ENCODE data around the gene PITPNC1. TPM values are rescaled to one million over a fixed set of nuclear protein-coding genes. Genes with fewer than 3 reads are reported as not detected.

PITPNC1 gene
- polyA plus RNA-seq, 1 donor from 2014 or later, result 18.8 TPM

DNA sequence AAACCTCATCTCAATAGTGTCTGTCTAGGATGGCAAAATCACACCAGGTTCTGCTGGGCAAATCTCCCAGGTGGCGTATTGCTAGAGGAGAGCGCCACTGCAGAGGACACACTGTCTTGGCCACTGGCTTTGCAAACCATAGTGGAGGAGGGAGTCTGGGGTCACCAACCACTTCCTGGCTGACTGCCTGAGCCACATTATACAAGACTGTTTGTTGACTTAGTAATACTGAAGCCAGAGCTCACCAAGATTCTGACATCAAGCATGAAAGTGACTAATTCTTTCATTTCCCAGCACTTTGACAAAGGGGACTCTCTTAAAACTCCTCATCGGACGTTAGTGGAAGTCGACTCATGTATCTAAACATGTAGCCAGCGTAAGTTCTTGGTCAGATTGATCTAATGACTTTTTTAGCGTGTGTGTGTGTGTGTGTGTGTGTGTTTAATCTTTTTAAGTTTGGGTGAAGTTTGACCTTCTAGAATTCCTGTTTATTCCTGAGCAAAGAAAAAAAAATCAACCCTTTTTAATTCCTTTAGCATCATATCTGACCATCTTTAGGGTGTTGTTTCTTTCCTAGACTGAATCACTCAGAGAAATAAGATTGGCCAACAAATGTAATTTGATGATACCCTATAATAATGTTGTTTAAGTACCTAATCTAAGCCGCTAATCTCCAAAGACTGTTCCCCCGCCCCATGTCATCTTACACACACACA is 13.7 kb downstream of the PITPNC1 start:
- no peak overlapping the region for H3K9ac ChIP-seq (ENCODE audit: low read length)
- H3K4me2 ChIP-seq (ENCODE audit: low read length), result no peak overlapping the region
- H3K27me3 ChIP-seq (ENCODE audit: insufficient read depth, low read depth, low read length), result no peaks in the 10 kb centered on the region
- H3F3A ChIP-seq (ENCODE audit: insufficient read depth, low read length, poor library complexity, severe bottlenecking), result no peaks in the 10 kb centered on the region
- H3K79me2 ChIP-seq (replicated peaks; ENCODE audit: insufficient read depth, low read length), result peaks cover 7% of the 10 kb centered on the region
- H3K9me3 ChIP-seq (ENCODE audit: low read length), result no peaks in the 10 kb centered on the region
- H3K9me2 ChIP-seq (ENCODE audit: insufficient read depth, low read length), result no peaks in the 10 kb centered on the region
- H4K20me1 ChIP-seq (ENCODE audit: insufficient read depth), result no peaks in the 10 kb centered on the region
- H2AFZ ChIP-seq (ENCODE audit: low read depth, low read length), result no peak overlapping the region
- H3K4me3 ChIP-seq (ENCODE audit: low read length), result no peak overlapping the region
- H3K27ac ChIP-seq (ENCODE audit: low read length), result no peak overlapping the region
- H3K36me3 ChIP-seq (ENCODE audit: insufficient read depth, low read length), result no peaks in the 10 kb centered on the region
- TF ChIP-seq, protein P1, sequence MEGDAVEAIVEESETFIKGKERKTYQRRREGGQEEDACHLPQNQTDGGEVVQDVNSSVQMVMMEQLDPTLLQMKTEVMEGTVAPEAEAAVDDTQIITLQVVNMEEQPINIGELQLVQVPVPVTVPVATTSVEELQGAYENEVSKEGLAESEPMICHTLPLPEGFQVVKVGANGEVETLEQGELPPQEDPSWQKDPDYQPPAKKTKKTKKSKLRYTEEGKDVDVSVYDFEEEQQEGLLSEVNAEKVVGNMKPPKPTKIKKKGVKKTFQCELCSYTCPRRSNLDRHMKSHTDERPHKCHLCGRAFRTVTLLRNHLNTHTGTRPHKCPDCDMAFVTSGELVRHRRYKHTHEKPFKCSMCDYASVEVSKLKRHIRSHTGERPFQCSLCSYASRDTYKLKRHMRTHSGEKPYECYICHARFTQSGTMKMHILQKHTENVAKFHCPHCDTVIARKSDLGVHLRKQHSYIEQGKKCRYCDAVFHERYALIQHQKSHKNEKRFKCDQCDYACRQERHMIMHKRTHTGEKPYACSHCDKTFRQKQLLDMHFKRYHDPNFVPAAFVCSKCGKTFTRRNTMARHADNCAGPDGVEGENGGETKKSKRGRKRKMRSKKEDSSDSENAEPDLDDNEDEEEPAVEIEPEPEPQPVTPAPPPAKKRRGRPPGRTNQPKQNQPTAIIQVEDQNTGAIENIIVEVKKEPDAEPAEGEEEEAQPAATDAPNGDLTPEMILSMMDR (IDR thresholded peaks at IDR 0.05; ENCODE audit: poor library complexity, severe bottlenecking), result no peak
- TF ChIP-seq, protein P2, sequence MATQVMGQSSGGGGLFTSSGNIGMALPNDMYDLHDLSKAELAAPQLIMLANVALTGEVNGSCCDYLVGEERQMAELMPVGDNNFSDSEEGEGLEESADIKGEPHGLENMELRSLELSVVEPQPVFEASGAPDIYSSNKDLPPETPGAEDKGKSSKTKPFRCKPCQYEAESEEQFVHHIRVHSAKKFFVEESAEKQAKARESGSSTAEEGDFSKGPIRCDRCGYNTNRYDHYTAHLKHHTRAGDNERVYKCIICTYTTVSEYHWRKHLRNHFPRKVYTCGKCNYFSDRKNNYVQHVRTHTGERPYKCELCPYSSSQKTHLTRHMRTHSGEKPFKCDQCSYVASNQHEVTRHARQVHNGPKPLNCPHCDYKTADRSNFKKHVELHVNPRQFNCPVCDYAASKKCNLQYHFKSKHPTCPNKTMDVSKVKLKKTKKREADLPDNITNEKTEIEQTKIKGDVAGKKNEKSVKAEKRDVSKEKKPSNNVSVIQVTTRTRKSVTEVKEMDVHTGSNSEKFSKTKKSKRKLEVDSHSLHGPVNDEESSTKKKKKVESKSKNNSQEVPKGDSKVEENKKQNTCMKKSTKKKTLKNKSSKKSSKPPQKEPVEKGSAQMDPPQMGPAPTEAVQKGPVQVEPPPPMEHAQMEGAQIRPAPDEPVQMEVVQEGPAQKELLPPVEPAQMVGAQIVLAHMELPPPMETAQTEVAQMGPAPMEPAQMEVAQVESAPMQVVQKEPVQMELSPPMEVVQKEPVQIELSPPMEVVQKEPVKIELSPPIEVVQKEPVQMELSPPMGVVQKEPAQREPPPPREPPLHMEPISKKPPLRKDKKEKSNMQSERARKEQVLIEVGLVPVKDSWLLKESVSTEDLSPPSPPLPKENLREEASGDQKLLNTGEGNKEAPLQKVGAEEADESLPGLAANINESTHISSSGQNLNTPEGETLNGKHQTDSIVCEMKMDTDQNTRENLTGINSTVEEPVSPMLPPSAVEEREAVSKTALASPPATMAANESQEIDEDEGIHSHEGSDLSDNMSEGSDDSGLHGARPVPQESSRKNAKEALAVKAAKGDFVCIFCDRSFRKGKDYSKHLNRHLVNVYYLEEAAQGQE (IDR thresholded peaks at IDR 0.05; ENCODE audit: borderline replicate concordance), result no peak
- TF ChIP-seq EZH2 (IDR thresholded peaks at IDR 0.05; ENCODE audit: borderline replicate concordance, insufficient read depth, low read length, poor library complexity, severe bottlenecking), result no peak
- TF ChIP-seq TAF1 (IDR thresholded peaks at IDR 0.05; ENCODE audit: low read depth), result no peak

DNA sequence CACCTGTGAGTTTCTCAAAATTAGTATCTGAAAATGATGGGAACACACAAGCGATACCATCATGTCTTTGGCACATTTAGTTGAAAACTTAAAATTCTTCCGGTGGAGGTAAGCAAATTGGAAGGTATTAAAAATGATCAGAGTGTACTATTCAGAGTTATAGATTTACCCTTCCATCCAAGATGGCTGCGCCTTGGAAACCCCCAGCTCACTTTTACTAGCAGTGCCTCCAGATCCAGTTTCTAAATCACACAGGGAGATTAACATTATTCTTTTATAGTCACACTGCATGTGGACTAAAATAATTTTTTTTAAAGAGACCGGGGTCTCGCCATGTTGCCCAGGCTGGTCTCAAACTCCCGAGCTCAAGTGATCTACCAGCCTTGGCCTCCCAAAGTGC is 15.0 kb downstream of the PITPNC1 start:
- no peak overlapping the region for H3K9ac ChIP-seq (ENCODE audit: low read length)
- no peaks in the 10 kb centered on the region for H3K9me3 ChIP-seq (ENCODE audit: low read length)
- H2AFZ ChIP-seq (ENCODE audit: low read depth, low read length), result no peak overlapping the region
- no peaks in the 10 kb centered on the region for H3K9me2 ChIP-seq (ENCODE audit: insufficient read depth, low read length)
- TF ChIP-seq TAF1 (IDR thresholded peaks at IDR 0.05; ENCODE audit: low read depth), result no peak
- no peak for TF ChIP-seq MXI1 (conservative IDR thresholded peaks at IDR 0.05; ENCODE audit: poor library complexity, severe bottlenecking)
- no peak for TF ChIP-seq RAD21 (conservative IDR thresholded peaks at IDR 0.05)
- TF ChIP-seq POLR2AphosphoS5 (IDR thresholded peaks at IDR 0.05), result no peak
- no peaks in the 10 kb centered on the region for H3K36me3 ChIP-seq (ENCODE audit: insufficient read depth, low read length)
- H4K20me1 ChIP-seq (ENCODE audit: insufficient read depth), result no peaks in the 10 kb centered on the region
- H3K4me2 ChIP-seq (ENCODE audit: low read length), result no peak overlapping the region
- H3K4me3 ChIP-seq (ENCODE audit: low read length), result no peak overlapping the region
- no peaks in the 10 kb centered on the region for H3K27me3 ChIP-seq (ENCODE audit: insufficient read depth, low read depth, low read length)
- H3K79me2 ChIP-seq (replicated peaks; ENCODE audit: insufficient read depth, low read length), result no peaks in the 10 kb centered on the region
- H3K27ac ChIP-seq (ENCODE audit: low read length), result no peak overlapping the region
- H3F3A ChIP-seq (ENCODE audit: insufficient read depth, low read length, poor library complexity, severe bottlenecking), result no peaks in the 10 kb centered on the region

DNA sequence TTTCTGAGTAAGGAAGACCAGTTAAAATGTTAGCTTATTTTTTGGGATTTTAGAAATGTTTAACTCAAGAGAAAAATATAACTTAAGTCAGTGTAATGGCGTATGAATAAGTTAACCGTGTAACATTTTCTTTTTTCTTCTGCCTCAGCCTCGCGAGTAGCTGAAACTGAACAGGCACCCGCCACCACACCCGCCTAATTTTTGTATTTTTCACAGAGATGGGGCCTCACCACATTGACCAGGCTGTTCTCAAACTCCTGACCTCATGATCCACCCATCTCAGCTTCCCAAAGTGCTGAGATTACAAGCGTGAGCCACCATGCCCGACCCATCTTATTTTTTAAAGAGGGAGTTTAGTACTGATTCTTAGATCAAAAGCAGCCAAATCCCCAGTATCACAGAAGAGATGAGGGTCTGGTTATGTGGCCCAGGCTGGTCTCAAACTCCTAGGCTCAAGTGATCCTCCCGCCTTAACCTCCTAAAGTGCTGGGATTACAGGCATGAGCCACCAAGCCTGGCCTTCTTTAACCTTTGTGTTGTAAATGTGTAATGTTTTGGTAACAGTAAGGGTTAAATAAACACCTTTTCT is 16.8 kb downstream of the PITPNC1 start:
- Histone ChIP-seq H3K4me2 (ENCODE audit: low read length) (no peak overlapping the region), H3K79me2 (replicated peaks; ENCODE audit: insufficient read depth, low read length) (no peaks in the 10 kb centered on the region), H3K9ac (ENCODE audit: low read length) (no peak overlapping the region), H3K27me3 (ENCODE audit: insufficient read depth, low read depth, low read length) (no peaks in the 10 kb centered on the region), H2AFZ (ENCODE audit: low read depth, low read length) (no peak overlapping the region), H3F3A (ENCODE audit: insufficient read depth, low read length, poor library complexity, severe bottlenecking) (no peaks in the 10 kb centered on the region), H3K36me3 (ENCODE audit: insufficient read depth, low read length) (no peaks in the 10 kb centered on the region), H4K20me1 (ENCODE audit: insufficient read depth) (no peaks in the 10 kb centered on the region), H3K27ac (ENCODE audit: low read length) (no peak overlapping the region), H3K4me3 (ENCODE audit: low read length) (no peak overlapping the region), H3K9me3 (ENCODE audit: low read length) (no peaks in the 10 kb centered on the region), H3K9me2 (ENCODE audit: insufficient read depth, low read length) (no peaks in the 10 kb centered on the region)
- TF ChIP-seq MXI1 (conservative IDR thresholded peaks at IDR 0.05; ENCODE audit: poor library complexity, severe bottlenecking) (no peak), EP300 (conservative IDR thresholded peaks at IDR 0.05; ENCODE audit: poor library complexity, severe bottlenecking) (no peak), EZH2 (IDR thresholded peaks at IDR 0.05; ENCODE audit: borderline replicate concordance, insufficient read depth, low read length, poor library complexity, severe bottlenecking) (no peak), RAD21 (conservative IDR thresholded peaks at IDR 0.05) (no peak), SMC3 (conservative IDR thresholded peaks at IDR 0.05; ENCODE audit: poor library complexity) (no peak), POLR2AphosphoS5 (IDR thresholded peaks at IDR 0.05) (no peak)
- TF ChIP-seq, protein P2 (IDR thresholded peaks at IDR 0.05; ENCODE audit: borderline replicate concordance), result no peak
- TF ChIP-seq, protein P1 (IDR thresholded peaks at IDR 0.05; ENCODE audit: poor library complexity, severe bottlenecking), result no peak

Data from neural cell (in vitro differentiated cells).